Stimulated activated CD8-positive, alpha-beta memory T cell treated with anti-CD3 and anti-CD28 coated beads, Interleukin-12 subunit alpha, Interleukin-12 subunit beta, amount 100 ng/mL, for 24 hours (primary cell): ENCODE results near the gene WRAP73.

Experiments
- DNase-seq: peaks from one replicate; pipeline ENCODE4 v3.0.0-alpha.2; 2020; ENCODE audit errors: extremely low read depth

Gene WRAP73

GRCh38 chr1:3649342-3650247, at the start of gene WRAP73:
Gene WRAP73, minus strand, starts transcription at chr1:3650103. Its CDS starts 104 bp downstream, at chr1:3649999.
- DNase-seq: peak; percentile 80

GRCh38 chr1:3699596-3699995, 49.7 kb upstream of the WRAP73 start:
- DNase-seq: no peak

- DNase-seq: no peak
These were observed 48.9 kb upstream of the WRAP73 start for GRCh38 chr1:3698660-3699408.

DNA sequence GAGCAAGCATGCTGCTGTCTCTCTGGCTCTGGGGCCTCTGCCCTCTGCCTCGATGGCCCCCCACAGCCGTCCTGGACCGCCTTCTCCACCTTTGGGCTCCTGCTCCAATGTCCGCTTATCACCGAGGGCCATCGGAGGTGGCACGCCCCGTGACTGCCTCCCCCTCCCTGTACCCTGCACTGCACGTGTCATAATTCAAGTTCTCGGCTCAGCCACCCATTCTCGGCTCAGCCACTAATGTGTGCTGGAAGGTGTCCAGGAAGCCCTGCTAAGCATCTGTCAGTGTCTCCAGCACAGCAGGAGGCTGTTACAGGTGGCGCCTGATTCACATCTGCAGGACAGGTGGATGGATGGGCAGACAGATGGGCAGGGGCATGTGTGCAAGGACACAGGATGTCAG, 47.9 kb upstream of the WRAP73 start:
- no peak for DNase-seq

GRCh38 chr1:3697104-3697503, 47.2 kb upstream of the WRAP73 start:
- no peak for DNase-seq

GRCh38 chr1:3696689-3697088, 46.8 kb upstream of the WRAP73 start:
- no peak for DNase-seq

- DNase-seq: no peak
These were observed 45.7 kb upstream of the WRAP73 start for GRCh38 chr1:3695326-3696217.

GRCh38 chr1:3693321-3693720, 43.4 kb upstream of the WRAP73 start:
- no peak for DNase-seq

DNA sequence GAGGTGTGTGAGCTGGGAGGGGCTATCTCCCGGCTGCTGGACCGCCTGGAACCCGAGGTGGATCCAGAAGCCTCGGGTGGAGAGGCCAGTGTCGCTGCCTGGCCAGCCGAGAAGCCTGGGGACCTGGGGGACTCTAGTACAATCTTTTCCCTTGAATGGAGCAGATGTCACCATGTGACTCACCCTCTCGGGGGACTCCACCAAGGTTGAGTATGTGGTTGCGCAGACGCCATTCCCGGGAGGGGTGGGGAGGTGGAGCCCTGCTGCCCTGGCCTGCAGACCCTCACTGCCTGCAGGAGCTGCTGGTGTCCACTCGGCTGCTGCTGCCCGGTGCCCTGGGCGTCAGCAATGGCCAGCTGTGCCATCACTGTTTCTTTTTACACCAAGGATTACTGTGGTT, 42.7 kb upstream of the WRAP73 start:
- DNase-seq: no peak

GRCh38 chr1:3691421-3692204, 41.7 kb upstream of the WRAP73 start:
- no peak for DNase-seq

GRCh38 chr1:3690282-3691065, 40.6 kb upstream of the WRAP73 start:
- no peak for DNase-seq

- no peak for DNase-seq
These were observed 39.3 kb upstream of the WRAP73 start for GRCh38 chr1:3689138-3689750.

GRCh38 chr1:3688356-3689137, 38.6 kb upstream of the WRAP73 start:
- no peak for DNase-seq

- DNase-seq: no peak
These were observed 37.6 kb upstream of the WRAP73 start for GRCh38 chr1:3687504-3687903.

DNA sequence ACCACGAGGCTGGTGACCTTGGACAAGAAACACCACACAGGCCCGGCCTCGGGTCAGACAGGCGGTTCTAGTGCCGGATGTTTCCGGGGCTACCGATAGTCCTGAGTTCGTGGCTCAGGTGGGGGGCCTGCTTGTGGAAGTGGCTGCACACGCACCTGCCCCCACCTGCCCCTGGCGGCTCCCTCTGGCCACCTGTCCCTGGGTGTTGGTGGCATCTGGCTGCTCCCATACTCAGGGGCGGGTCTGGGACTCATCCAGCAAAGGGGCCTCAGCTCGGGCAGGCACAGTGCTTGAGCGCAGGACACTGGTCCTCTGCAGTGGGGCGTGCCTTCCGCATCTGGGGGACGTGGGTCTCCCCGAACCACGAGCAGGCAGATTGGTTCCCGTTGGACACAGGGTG, 36.0 kb upstream of the WRAP73 start:
- DNase-seq: no peak

DNA sequence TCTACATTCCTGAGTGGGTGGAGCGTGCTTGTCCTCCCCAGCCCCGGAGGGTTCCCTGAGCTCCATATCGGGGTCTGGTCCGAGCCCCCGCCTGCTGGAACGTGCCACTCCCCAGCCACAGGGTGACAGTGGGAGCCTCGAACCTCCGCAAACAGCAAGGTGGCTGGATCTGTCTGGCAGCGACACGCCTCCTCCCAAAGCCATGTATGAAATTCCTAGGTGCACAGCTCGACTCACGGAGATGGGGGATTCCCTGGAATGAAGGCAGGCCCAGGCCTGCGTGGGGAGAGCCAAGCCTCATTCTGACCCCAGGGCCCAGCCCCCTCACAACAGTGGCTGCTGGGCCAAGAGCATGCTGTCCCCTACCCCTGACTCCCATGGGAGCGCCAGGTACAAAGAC, 35.3 kb upstream of the WRAP73 start:
- DNase-seq: no peak

DNA sequence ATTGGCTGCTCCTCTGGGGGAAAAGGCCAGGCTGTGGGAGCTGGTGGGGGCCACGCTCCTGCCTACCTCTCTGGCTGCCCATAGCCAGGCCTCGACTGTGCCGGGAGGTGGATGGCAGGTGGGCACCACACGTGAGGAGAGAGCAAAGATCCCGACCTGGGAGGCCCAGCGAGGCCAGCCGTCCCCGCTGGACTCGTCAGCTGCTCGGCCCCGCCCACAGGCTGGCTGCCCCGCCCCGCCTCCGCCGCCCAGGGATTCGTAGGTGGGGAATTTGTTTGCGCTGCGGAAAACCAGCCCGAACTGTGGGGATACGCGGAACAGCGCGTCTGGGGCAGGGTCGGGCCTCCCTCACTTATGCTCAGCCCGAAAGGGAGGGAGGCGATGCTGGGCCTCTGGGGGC, 34.1 kb upstream of the WRAP73 start:
- no peak for DNase-seq

GRCh38 chr1:3683197-3683596, 33.3 kb upstream of the WRAP73 start:
- DNase-seq: no peak
